Upper lobe of left lung (tissue), 4 donors: Measurements from ENCODE around the gene DENND1A.

Experiments
- EP300 ChIP-seq, 4 donors: sonication (generic); formaldehyde crosslinking; IDR thresholded peaks; one replicate each; pipeline ENCODE4 v1.5.1; 2017; ENCODE audit warnings: antibody characterized with exemption in 4 of 4, control low read depth in 2 of 4
- POLR2A ChIP-seq, 4 donors: fragments of 450-650 bp; IDR thresholded peaks; one replicate each; pipeline ENCODE4 v1.5.1; 2016 to 2017; ENCODE audit warnings: antibody characterized with exemption in 4 of 4, mild to moderate bottlenecking in 2 of 4
- POLR2AphosphoS5 ChIP-seq, 2 donors: sonication (generic); formaldehyde crosslinking; IDR thresholded peaks; one replicate each; pipeline ENCODE4 v1.5.1; 2017; ENCODE audit warnings: antibody characterized with exemption in 2 of 2
- TF ChIP-seq, protein P1 (sequence below), 6 experiments: fragments of 450-650 bp in 4 of 6; fragments of 200-600 bp in 2 of 6; sonication (generic) in 2 of 6; IDR thresholded peaks; one replicate each; pipeline ENCODE4 v1.5.1; 2016 to 2019; ENCODE audit warnings: antibody characterized with exemption in 6 of 6

DNA sequence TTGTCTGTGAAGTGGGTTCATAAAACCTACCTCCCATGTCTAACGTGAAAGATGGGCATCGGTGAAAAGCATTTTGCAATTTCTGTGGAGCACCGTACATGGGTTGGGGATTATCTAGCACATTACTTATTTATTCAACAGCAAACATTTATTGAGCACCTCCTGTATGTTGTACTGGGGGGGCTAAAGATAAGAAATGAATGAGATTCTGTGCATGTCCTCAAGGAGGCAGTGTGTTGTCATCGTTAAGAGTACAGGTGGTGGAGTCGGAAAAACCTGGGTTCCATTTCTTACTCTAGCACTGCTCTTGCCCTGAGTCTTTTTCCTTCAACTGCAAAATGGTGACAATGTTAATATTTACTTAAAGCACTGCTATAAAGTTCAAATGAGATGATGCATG, 30.4 kb upstream of the DENND1A start:
- no peak for TF ChIP-seq POLR2A (IDR thresholded peaks at IDR 0.05)
- TF ChIP-seq, protein P1, sequence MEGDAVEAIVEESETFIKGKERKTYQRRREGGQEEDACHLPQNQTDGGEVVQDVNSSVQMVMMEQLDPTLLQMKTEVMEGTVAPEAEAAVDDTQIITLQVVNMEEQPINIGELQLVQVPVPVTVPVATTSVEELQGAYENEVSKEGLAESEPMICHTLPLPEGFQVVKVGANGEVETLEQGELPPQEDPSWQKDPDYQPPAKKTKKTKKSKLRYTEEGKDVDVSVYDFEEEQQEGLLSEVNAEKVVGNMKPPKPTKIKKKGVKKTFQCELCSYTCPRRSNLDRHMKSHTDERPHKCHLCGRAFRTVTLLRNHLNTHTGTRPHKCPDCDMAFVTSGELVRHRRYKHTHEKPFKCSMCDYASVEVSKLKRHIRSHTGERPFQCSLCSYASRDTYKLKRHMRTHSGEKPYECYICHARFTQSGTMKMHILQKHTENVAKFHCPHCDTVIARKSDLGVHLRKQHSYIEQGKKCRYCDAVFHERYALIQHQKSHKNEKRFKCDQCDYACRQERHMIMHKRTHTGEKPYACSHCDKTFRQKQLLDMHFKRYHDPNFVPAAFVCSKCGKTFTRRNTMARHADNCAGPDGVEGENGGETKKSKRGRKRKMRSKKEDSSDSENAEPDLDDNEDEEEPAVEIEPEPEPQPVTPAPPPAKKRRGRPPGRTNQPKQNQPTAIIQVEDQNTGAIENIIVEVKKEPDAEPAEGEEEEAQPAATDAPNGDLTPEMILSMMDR (IDR thresholded peaks at IDR 0.05), result no peak
- no peak for TF ChIP-seq POLR2AphosphoS5 (IDR thresholded peaks at IDR 0.05)
- TF ChIP-seq EP300 (IDR thresholded peaks at IDR 0.05), result no peak
